GM12873 (cell line): ENCODE results near the gene ACSM6.

Source experiments
- CTCF ChIP-seq: IDR thresholded peaks from 2 replicates; pipeline ENCODE4 v1.5.1; 2012; ENCODE audit warnings: low read depth, mild to moderate bottlenecking, moderate library complexity, low read length, control low read depth; ENCODE audit not compliant: insufficient read depth; ENCODE audit errors: missing control alignments

ACSM6 gene

GRCh38 chr10:95235676-95236067 lies 41.6 kb downstream of the ACSM6 start:
- TF ChIP-seq CTCF = no peak

GRCh38 chr10:95236068-95236903 lies 42.2 kb downstream of the ACSM6 start:
- TF ChIP-seq CTCF = no peak

- TF ChIP-seq CTCF = no peak
Measured at GRCh38 chr10:95237376-95238170, 43.5 kb downstream of the ACSM6 start.

- no peak for TF ChIP-seq CTCF
Measured at GRCh38 chr10:95240811-95241210, 46.8 kb downstream of the ACSM6 start.

- no peak for TF ChIP-seq CTCF
Measured at GRCh38 chr10:95241533-95241932, 47.5 kb downstream of the ACSM6 start.

- peak; percentile 63 for TF ChIP-seq CTCF
Measured at GRCh38 chr10:95242581-95243317, 48.7 kb downstream of the ACSM6 start.

GRCh38 chr10:95243318-95243617 lies 49.2 kb downstream of the ACSM6 start:
- TF ChIP-seq CTCF = no peak
